ENCODE measurements around the gene SPAG17.

- TF ChIP-seq MAX (IDR thresholded peaks at IDR 0.05) (no peak), CREB1 (IDR thresholded peaks at IDR 0.05; ENCODE audit: low read depth) (no peak), TAF1 (IDR thresholded peaks at IDR 0.05; ENCODE audit: low read depth) (no peak), EP300 (IDR thresholded peaks at IDR 0.05; ENCODE audit: borderline replicate concordance) (no peak), TCF12 (IDR thresholded peaks at IDR 0.05; ENCODE audit: low read depth) (no peak), EGR1 (IDR thresholded peaks at IDR 0.05) (no peak)
These were observed 998 bp upstream of the SPAG17 start for GRCh38 chr1:118186026-118186425.

Measured in Ishikawa (cell line).